ENCODE measurements around the gene OTUD6A. TPM values are rescaled to one million over a fixed set of nuclear protein-coding genes. Genes with fewer than 3 reads are reported as not detected.

The OTUD6A gene
- total RNA-seq, 1 donor from 2014 or later, result not detected

- DNase-seq (ENCODE audit: low read depth), result no peak
- no peak for TF ChIP-seq CTCF (conservative IDR thresholded peaks at IDR 0.05; ENCODE audit: low read depth, low read length)
Measured at GRCh38 chrX:70034646-70035045, 27.6 kb upstream of the OTUD6A start.

GRCh38 chrX:70038515-70038914 lies 23.7 kb upstream of the OTUD6A start:
- no peak for DNase-seq (ENCODE audit: low read depth)
- TF ChIP-seq CTCF (conservative IDR thresholded peaks at IDR 0.05; ENCODE audit: low read depth, low read length), result no peak
- no peak overlapping the region for H3K4me3 ChIP-seq (ENCODE audit: low read depth, low read length)

More at GRCh38 chrX:70034646-70035045, 27.6 kb upstream of the OTUD6A start:
- H3K4me3 ChIP-seq (ENCODE audit: low read depth, low read length), result no peak overlapping the region

GRCh38 chrX:70038951-70039350 lies 23.3 kb upstream of the OTUD6A start:
- no peak for DNase-seq (ENCODE audit: low read depth)
- H3K4me3 ChIP-seq (ENCODE audit: low read depth, low read length), result no peak overlapping the region
- TF ChIP-seq CTCF (conservative IDR thresholded peaks at IDR 0.05; ENCODE audit: low read depth, low read length), result no peak

- no peak for DNase-seq (ENCODE audit: low read depth)
Measured at GRCh38 chrX:70039758-70040157, 22.5 kb upstream of the OTUD6A start.

GRCh38 chrX:70041993-70042392 lies 20.3 kb upstream of the OTUD6A start:
- no peak overlapping the region for H3K4me3 ChIP-seq (ENCODE audit: low read depth, low read length)
- TF ChIP-seq CTCF (conservative IDR thresholded peaks at IDR 0.05; ENCODE audit: low read depth, low read length), result no peak
- no peak for DNase-seq (ENCODE audit: low read depth)

More at GRCh38 chrX:70039758-70040157, 22.5 kb upstream of the OTUD6A start:
- TF ChIP-seq CTCF (conservative IDR thresholded peaks at IDR 0.05; ENCODE audit: low read depth, low read length), result no peak
- no peak overlapping the region for H3K4me3 ChIP-seq (ENCODE audit: low read depth, low read length)

GRCh38 chrX:70042399-70043371 lies 19.6 kb upstream of the OTUD6A start:
- TF ChIP-seq CTCF (conservative IDR thresholded peaks at IDR 0.05; ENCODE audit: low read depth, low read length), result no peak
- no peak for DNase-seq (ENCODE audit: low read depth)

More at GRCh38 chrX:70042399-70043371, 19.6 kb upstream of the OTUD6A start:
- H3K4me3 ChIP-seq (ENCODE audit: low read depth, low read length), result no peak overlapping the region
